ENCODE data around the gene PLAC8.
"Not testable (repeated sequence)": the region's sequence is repeated elsewhere in the genome, so short reads cannot be mapped to it uniquely, and the experiment has no call there.

Gene PLAC8

GRCh38 chr4:83082777-83083176 is 31.8 kb downstream of the PLAC8 start:
- TF ChIP-seq CTCF (IDR thresholded peaks at IDR 0.05; ENCODE audit: low read depth, low read length) (no peak), MYC (IDR thresholded peaks at IDR 0.05; ENCODE audit: low read depth, low read length) (no peak), MAX (IDR thresholded peaks at IDR 0.05; ENCODE audit: low read depth, low read length) (no peak), POLR2A (IDR thresholded peaks at IDR 0.05; ENCODE audit: extremely low read depth, insufficient read length) (no peak)
- peak; percentile 44 for DNase-seq (ENCODE audit: low read depth)
- no peak overlapping the region for H3K4me3 ChIP-seq (ENCODE audit: low read depth, low read length)

- TF ChIP-seq MAX (IDR thresholded peaks at IDR 0.05; ENCODE audit: low read depth, low read length) (no peak), MYC (IDR thresholded peaks at IDR 0.05; ENCODE audit: low read depth, low read length) (no peak), POLR2A (IDR thresholded peaks at IDR 0.05; ENCODE audit: extremely low read depth, insufficient read length) (no peak)
- no peak overlapping the region for H3K4me3 ChIP-seq (ENCODE audit: low read depth, low read length)
- DNase-seq (ENCODE audit: low read depth) = peak; percentile 27
Observed at GRCh38 chr4:83080561-83080960, 34.0 kb downstream of the PLAC8 start.

- DNase-seq (ENCODE audit: low read depth) = no peak
- no peak for TF ChIP-seq MAX (IDR thresholded peaks at IDR 0.05; ENCODE audit: low read depth, low read length)
- TF ChIP-seq MYC (IDR thresholded peaks at IDR 0.05; ENCODE audit: low read depth, low read length) = no peak
- TF ChIP-seq CTCF (IDR thresholded peaks at IDR 0.05; ENCODE audit: low read depth, low read length) = no peak
- no peak for TF ChIP-seq POLR2A (IDR thresholded peaks at IDR 0.05; ENCODE audit: extremely low read depth, insufficient read length)
- H3K4me3 ChIP-seq (ENCODE audit: low read depth, low read length) = no peak overlapping the region
Observed at GRCh38 chr4:83075311-83076095, 39.0 kb downstream of the PLAC8 start.

- not testable (repeated sequence) for DNase-seq (ENCODE audit: low read depth); H3K4me3 ChIP-seq (ENCODE audit: low read depth, low read length)
Observed at GRCh38 chr4:83074783-83075182, 39.7 kb downstream of the PLAC8 start.

- peak; percentile 88 for DNase-seq (ENCODE audit: low read depth)
- H3K4me3 ChIP-seq (ENCODE audit: low read depth, low read length) = no peak overlapping the region
- TF ChIP-seq CTCF (IDR thresholded peaks at IDR 0.05; ENCODE audit: low read depth, low read length) (peak; percentile 77), MAX (IDR thresholded peaks at IDR 0.05; ENCODE audit: low read depth, low read length) (no peak), POLR2A (IDR thresholded peaks at IDR 0.05; ENCODE audit: extremely low read depth, insufficient read length) (no peak)
Observed at GRCh38 chr4:83074086-83074704, 40.3 kb downstream of the PLAC8 start.

- DNase-seq (ENCODE audit: low read depth) = no peak
- no peak overlapping the region for H3K4me3 ChIP-seq (ENCODE audit: low read depth, low read length)
- TF ChIP-seq CTCF (IDR thresholded peaks at IDR 0.05; ENCODE audit: low read depth, low read length) (no peak), MAX (IDR thresholded peaks at IDR 0.05; ENCODE audit: low read depth, low read length) (no peak), MYC (IDR thresholded peaks at IDR 0.05; ENCODE audit: low read depth, low read length) (no peak), POLR2A (IDR thresholded peaks at IDR 0.05; ENCODE audit: extremely low read depth, insufficient read length) (no peak)
Observed at GRCh38 chr4:83071116-83071515, 43.4 kb downstream of the PLAC8 start.

Data from NB4 (cell line).